ENCODE results near the gene GAB1. TPM values are rescaled to one million over a fixed set of nuclear protein-coding genes. Genes with fewer than 3 reads are reported as not detected.

The GAB1 gene
- total RNA-seq, 2 donors from 2014 or later: 48.9 to 81.2 TPM

DNA sequence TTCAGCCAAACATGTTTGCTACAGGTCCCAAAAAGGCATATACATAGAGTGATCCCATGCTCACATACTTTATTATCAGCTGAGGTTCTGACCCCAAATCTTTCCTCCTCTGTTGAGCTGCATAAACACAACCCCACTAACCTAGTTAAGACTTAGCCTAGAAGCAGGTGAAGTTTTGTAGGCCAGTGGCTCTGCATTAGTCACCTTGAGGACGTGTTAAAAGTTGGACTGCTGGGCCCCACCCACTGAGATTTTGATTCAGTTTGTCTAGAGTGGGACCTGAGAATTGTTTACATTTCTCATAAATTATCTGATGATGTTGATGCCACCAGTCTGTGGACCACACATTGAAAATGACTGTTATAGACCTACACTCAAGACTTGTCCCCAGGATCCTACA lies 43.8 kb upstream of the GAB1 start:
- TF ChIP-seq, protein P1, sequence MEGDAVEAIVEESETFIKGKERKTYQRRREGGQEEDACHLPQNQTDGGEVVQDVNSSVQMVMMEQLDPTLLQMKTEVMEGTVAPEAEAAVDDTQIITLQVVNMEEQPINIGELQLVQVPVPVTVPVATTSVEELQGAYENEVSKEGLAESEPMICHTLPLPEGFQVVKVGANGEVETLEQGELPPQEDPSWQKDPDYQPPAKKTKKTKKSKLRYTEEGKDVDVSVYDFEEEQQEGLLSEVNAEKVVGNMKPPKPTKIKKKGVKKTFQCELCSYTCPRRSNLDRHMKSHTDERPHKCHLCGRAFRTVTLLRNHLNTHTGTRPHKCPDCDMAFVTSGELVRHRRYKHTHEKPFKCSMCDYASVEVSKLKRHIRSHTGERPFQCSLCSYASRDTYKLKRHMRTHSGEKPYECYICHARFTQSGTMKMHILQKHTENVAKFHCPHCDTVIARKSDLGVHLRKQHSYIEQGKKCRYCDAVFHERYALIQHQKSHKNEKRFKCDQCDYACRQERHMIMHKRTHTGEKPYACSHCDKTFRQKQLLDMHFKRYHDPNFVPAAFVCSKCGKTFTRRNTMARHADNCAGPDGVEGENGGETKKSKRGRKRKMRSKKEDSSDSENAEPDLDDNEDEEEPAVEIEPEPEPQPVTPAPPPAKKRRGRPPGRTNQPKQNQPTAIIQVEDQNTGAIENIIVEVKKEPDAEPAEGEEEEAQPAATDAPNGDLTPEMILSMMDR (IDR thresholded peaks at IDR 0.05): no peak
- DNase-seq: no peak
- intact Hi-C loops (cut with DNase I): no loop called here
- H3K27ac ChIP-seq: no peak overlapping the region
- H3K4me1 ChIP-seq: no peaks in the 10 kb centered on the region
- no peaks in the 10 kb centered on the region for H3K27me3 ChIP-seq
- no peaks in the 10 kb centered on the region for H3K36me3 ChIP-seq
- H3K9ac ChIP-seq (ENCODE audit: low read depth in 2 of 2, low read length in 2 of 2): no peak overlapping the region
- H3K4me3 ChIP-seq: no peak overlapping the region
- no peaks in the 10 kb centered on the region for H3K9me3 ChIP-seq

DNA sequence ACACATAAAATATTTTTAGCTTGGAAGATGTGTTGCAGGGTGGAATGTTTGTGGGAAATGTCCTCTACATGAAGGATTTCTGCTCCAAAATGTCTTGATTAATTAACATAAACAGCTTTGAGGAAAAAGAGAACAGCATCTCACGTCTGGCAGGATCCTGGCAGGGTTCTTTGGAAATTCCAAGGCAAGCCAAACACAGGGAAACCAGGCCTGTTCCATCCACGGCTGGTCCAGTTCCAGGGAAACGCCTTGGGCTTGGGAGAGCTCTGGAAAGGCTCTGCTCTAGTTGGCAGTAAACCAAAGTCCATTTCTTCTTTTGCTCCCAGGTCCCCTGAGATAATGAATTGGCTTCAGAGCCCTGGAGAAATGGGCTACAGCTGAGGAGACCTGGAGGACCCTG lies 42.4 kb upstream of the GAB1 start:
- H3K27me3 ChIP-seq: no peaks in the 10 kb centered on the region
- TF ChIP-seq, protein P1 (IDR thresholded peaks at IDR 0.05): no peak
- DNase-seq: peak; percentile 78
- no peaks in the 10 kb centered on the region for H3K36me3 ChIP-seq
- no peak overlapping the region for H3K27ac ChIP-seq
- no peak overlapping the region for H3K9ac ChIP-seq (ENCODE audit: low read depth in 2 of 2, low read length in 2 of 2)
- H3K4me3 ChIP-seq: no peak overlapping the region
- intact Hi-C loops (cut with DNase I): no loop called here
- H3K4me1 ChIP-seq: no peaks in the 10 kb centered on the region
- no peaks in the 10 kb centered on the region for H3K9me3 ChIP-seq

DNA sequence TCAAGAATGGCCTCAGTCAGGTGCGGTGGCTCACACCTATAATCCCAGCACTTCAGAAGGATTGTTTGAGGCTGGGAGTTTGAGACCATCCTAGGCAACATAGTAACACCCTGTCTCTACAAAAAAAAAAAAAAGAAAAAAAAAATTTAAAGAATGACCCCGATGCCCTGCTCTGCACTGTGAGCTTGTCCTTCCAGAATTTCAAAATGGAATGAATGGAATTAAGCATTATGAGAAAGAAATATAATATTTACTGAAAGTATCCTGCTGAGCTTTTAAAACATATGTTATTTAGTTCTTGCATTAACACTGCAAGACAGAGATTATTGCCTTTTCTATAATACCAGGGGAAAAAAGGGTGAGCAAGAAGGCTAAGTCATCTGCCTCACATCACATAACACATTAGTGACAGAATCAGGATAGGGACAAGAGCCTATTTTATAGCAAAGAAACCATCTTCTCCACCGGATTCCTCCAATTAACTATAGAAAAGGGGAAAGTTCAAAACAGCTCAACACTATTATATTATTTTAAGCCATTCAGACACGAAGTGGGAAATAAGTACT lies 41.9 kb upstream of the GAB1 start:
- H3K36me3 ChIP-seq: no peaks in the 10 kb centered on the region
- H3K27me3 ChIP-seq: no peaks in the 10 kb centered on the region
- H3K27ac ChIP-seq: no peak overlapping the region
- no peaks in the 10 kb centered on the region for H3K9me3 ChIP-seq
- intact Hi-C loops (cut with DNase I): no loop called here
- TF ChIP-seq, protein P1 (IDR thresholded peaks at IDR 0.05): no peak
- H3K4me3 ChIP-seq: no peak overlapping the region
- no peaks in the 10 kb centered on the region for H3K4me1 ChIP-seq
- H3K9ac ChIP-seq (ENCODE audit: low read depth in 2 of 2, low read length in 2 of 2): no peak overlapping the region
- DNase-seq: no peak

DNA sequence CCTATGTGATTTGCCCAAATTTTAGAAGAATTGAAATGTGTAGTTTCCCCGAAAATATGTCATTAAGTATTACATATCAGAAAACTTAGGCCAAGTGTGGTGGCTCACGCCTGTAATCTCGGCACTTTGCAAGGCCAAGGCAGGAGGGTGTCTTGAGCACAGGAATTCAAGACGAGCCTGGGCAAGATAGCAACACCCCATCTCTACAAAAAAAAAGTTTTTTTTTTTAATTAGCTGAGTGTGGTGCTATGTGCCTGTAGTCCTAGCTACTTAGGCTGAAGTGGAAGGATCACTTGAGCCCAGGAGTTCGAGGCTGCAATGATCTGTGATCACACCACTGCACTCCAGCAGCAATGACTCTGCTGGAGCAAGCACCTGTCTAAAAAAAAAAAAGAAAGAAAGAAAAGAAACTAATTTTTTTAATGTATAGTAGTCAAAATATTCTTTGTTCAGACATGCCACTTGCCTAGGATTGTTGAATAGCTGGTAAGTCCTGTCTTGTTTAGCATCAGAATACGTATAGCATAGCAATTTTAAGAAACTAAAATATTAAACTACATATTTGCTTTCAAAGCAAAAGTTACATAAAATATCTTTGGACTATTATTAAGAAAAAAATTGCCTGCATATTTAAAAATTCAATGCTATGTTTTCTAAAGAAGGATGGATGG lies 40.1 kb upstream of the GAB1 start:
- no peaks in the 10 kb centered on the region for H3K36me3 ChIP-seq
- H3K27me3 ChIP-seq: no peaks in the 10 kb centered on the region
- H3K4me3 ChIP-seq: no peak overlapping the region
- TF ChIP-seq, protein P1 (IDR thresholded peaks at IDR 0.05): no peak
- intact Hi-C loops (cut with DNase I): no loop called here
- DNase-seq: no peak
- no peaks in the 10 kb centered on the region for H3K9me3 ChIP-seq
- H3K27ac ChIP-seq: no peak overlapping the region
- no peaks in the 10 kb centered on the region for H3K4me1 ChIP-seq
- H3K9ac ChIP-seq (ENCODE audit: low read depth in 2 of 2, low read length in 2 of 2): no peak overlapping the region

GRCh38 chr4:143300860-143301259 lies 35.8 kb upstream of the GAB1 start:
- Histone ChIP-seq H3K9me3 (no peaks in the 10 kb centered on the region), H3K4me1 (no peaks in the 10 kb centered on the region), H3K9ac (ENCODE audit: low read depth in 2 of 2, low read length in 2 of 2) (no peak overlapping the region), H3K27me3 (no peaks in the 10 kb centered on the region), H3K27ac (no peak overlapping the region), H3K4me3 (no peak overlapping the region), H3K36me3 (no peaks in the 10 kb centered on the region)
- no peak for DNase-seq
- intact Hi-C loops (cut with DNase I): no loop called here
- TF ChIP-seq, protein P1 (IDR thresholded peaks at IDR 0.05): no peak

All from colonic mucosa (tissue), 4 donors.